ENCODE data around the gene DCUN1D4.

The DCUN1D4 gene

DNA sequence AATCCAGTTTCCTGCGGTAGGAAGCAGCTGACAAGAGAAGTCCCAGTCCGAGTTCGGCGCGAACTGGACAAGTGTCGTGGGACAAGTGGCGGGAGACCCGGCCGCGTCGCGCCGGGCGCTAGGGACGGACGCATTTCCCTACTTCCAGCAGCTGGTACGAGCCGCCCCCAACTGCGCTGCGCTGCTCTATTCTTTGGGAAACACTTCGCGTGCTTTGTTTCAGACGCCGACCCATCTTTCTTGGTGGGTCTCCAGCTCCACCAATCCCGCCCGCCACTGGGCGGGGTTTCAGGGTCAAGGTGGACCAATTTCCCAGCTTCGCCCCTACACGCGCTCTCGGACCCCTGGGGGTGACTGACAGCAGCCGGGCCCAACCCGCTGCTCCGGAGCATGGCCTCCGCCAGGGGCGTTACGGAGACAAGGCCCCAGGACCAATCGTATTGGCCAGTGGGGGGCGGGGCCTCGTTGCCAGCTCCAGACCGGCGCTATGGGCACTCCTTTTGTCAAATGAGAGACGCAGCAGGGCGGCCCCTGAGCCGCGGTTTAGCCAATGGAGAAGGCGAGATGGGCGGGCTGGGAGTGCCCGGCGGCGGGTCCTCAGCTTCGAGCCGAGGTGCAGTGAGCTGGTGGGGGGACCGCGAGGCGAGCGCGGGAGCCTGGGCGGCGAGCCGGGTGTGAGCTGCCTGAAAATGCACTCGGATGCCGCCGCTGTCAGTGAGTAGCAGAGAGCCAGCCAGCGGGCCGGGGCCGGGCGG lies at the start of gene DCUN1D4:
TSS of gene DCUN1D4 (plus strand) at position 600 of the 755 bp plus-strand sequence. CDS start at position 690, 90 bp downstream.
- DNase-seq (ENCODE audit: low read depth): peak; percentile 91

DNA sequence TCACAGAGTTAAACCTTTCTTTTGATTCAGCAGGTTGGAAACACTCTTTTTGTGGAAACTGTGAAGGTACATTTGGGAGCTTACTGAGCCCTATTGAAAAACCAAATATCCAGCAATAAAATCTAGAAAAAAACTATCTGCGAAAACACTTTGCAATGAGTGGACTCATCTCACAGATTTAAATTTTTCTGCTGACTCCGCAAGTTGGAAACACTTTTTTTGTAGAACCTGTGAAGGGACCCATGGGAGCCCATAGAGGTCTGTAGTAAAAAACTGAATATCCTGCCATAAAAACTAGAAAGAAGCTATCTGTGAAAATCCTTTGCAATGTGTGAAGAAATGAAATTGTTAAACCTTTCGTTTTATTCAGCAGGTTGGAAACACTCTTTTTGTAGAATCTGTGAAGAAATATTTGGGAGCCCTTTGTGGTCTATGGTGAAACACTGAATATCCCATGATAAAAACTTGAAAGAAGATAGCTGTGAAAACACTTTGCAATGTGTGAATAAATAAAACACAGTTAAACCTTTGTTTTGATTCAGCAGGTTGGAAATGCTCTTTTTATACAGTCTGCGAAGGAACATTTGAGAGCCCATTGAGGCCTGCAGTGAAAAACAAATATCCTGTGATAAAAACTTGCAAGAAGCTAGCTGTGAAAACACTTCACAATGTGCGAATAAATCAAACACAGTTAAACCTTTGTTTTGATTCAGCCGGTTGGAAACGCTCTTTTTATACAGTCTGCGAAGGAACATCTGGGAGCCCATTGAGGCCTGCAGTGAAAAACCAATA lies 22.3 kb upstream of the DCUN1D4 start:
- no peak for DNase-seq (ENCODE audit: low read depth)

DNA sequence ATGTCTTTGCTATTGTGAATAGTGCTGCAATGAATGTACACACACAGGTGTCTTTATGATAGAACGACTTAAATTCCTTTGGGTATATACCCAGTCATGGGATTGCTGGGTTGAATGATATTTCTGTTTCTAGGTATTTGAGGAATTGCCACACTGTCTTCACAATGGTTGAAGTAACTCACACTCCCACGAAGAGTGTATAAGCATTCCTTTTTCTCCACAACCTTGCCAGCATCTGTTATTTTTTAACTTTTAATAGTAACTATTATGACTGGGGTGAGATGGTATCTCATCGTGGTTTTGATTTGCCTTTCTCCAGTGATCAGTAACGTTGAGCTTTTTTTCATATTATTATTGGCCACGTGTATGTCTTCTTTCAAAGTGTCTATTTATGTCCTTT lies 17.6 kb upstream of the DCUN1D4 start:
- DNase-seq (ENCODE audit: low read depth): no peak

DNA sequence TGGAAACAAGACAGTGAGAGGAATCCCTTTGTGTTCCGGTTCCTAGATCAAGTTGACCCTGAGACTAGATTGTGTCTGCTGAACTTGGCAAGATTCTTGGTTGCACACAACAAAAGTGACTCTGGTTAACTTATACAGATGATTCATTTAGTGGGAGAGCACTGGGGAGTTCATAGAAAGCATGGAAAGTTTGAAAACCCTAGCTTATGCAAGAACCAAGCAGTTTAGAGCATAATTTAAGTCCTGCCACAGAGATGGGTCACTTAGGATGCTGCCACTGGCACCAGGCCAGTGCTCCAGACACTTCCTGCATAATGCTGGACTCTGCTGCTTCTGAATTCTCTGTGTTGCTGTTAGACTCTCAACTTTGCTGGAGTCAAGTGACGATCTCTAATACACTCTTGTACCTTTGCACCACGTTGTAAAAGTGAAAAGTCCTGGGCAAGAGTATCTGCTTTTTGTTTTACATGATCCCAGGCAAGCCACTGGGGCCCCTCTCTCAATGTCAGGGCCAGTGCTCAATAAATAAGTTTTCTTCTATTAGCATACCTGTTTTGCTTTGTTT lies 12.7 kb upstream of the DCUN1D4 start:
- no peak for DNase-seq (ENCODE audit: low read depth)

DNA sequence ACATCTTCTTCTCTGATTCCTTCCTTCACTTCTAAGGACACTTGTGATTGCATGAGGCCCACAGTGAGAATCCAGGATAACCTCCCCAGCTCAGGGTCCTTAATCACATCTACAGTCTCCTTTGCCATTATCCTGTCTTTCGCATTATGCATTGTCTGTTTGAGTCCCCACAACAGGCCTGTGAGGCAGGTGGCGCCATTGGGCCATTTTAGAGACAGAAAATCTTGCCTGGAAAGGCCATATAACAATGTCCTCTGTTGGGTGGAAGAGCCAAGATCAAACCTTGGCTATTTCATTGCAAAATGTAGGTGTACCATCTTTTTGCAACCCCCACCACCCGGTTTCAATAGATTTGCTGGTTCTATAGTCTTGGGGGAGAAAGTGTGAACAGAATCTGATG lies 11.8 kb upstream of the DCUN1D4 start:
- no peak for DNase-seq (ENCODE audit: low read depth)

DNA sequence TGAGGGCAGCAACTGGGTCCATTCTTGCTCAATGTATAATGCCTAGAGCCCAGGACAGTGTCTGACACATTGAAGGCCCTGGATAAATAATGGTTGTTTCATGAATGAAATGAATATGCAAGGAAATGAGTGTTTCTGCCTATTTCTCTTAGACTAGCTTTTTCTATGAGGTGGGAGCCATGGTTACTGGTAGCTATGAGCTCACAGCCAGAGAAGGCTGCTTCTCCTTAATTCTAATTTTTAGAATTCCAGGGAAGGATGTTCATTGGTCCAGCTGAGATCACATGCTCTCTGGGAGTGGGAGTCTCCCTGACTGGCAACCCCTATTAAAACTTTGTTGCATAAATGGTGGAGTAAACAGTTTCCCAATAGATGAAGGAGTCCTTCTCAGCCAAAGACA lies 9.7 kb upstream of the DCUN1D4 start:
- no peak for DNase-seq (ENCODE audit: low read depth)

DNA sequence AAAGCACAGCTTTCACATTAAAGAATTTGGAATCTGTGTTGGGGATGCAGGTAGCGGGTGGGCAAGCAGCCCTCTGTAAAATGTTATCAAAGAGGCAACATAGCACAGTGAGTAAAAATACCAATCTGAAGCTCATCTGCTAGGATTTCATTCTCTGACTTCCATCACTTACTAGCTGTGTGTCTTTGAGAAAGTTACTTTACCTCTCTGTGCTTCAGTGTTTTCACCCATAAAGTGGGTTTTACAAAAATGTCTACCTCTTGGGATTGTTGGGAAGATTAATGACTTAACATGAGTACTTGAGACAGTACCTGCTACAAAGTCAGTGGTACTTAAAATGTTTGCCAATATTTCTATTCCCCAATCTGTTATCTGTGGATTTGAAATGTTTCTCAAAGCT lies 7.9 kb upstream of the DCUN1D4 start:
- DNase-seq (ENCODE audit: low read depth): no peak

DNA sequence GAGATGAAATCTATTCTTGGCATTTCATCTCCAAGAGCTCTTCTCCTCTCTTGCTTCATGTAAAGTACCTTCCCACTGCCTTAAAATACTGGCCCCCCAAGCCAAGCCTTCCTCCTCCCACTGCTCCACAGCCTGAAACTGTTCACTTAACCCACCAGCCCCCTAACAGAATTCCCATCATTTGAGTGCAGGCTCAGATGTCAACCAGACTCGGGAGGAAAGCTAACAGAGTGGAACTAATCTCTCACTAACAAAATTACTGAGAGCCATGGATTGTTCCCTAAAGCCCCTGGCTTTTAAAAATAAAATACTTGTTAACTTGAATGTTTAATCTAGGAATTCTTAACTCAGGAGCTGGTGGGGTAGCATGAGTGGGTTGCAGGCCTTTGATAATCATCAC lies 7.1 kb upstream of the DCUN1D4 start:
- no peak for DNase-seq (ENCODE audit: low read depth)

DNA sequence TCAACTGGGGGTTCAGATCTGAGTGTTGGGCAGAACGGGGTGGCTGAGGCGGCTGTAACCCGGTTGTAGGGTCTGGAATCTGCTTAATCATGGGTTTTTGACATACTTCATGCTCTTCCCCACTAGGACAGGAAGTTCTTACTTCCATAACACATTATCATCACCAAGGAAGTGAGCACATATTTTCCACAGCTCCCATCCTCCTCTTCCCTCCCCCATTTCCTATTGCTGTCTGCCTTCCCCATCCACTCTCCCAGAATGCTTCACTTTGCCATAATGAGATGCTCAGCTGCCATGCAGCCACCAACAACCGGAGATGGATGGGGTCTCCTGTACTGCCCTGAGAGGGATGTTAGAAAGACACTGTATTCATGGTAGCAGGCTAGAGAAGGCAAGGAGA lies 6.4 kb upstream of the DCUN1D4 start:
- no peak for DNase-seq (ENCODE audit: low read depth)

DNA sequence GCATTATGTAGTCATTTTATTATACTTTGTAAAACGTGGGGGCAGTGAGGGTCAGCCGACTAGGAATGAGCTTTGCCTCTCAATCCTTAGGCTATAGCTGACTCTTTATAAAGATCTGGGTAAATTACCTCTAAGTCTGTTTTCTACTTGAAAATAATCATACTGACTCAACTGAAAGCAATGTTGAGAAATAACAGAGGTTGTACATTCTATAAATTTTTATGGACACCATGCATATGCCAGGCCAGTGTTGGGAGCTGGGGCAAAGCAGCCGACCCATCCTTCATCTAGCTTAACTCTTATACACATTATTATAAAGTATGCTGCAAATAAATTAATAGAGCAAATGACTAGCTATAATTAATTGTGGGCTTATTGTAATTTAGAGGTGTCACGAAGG lies 2.2 kb upstream of the DCUN1D4 start:
- DNase-seq (ENCODE audit: low read depth): no peak

DNA sequence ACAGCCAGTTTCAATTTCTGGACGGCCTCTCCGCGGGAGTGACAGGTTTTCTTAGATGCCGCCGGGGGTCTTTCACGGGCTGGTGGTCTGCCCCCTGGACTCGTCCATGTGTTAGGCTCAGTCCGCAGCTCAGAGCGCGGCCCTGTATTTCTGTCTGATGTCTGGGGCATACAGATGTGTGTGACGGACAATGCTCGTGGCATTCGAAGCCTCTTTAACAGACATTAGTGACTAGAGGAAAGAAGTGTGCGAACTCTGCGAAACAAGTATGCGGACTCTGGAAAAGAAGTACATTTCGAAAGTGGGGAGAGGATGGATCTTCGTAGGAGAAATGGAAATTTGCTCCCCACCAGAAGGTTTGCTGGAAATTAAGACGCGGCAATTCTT lies 793 bp upstream of the DCUN1D4 start:
- no peak for DNase-seq (ENCODE audit: low read depth)

DNA sequence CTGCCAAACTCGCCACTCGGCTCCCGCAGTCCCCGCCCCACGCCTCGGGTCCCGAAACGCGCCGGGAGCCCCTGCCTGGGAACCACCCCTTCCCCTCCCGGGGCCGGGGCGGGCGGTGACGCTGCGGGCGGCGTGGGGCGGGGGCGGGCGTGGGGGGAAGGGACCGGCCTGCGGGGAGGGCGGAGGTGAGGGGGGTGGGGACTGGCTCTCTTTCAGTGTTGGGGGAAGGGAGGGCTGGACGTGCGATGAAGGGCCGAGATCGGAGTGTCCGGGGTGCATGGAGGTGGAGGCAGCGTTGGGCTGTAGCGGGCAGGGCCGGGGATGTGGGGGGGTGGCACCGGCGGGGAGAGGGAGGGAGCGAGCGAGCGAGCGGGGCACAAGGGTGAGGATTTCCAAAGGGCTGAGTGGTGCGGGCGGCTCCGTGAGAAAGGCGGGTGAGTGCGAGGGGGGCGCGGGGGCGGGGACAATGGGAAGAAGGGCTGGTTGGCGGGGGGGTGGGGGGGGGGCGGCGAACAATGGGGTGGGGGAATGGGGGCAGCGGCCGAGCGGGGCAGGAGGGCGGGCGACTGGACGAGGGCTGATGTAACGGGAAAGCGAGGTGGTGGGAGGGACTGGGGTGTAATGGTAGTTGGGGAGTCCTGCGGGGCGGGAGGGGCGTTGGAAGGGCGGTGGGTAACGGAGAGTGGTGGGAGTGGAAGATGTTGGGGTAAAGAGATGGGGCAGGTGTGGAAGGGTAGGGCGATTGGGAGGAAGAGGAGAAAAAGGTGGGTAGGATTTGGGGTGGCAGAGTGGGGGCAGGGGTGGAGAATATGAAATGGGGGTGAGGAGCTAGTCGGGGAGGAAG lies 578 bp downstream of the DCUN1D4 start:
- peak; percentile 35 for DNase-seq (ENCODE audit: low read depth)

DNA sequence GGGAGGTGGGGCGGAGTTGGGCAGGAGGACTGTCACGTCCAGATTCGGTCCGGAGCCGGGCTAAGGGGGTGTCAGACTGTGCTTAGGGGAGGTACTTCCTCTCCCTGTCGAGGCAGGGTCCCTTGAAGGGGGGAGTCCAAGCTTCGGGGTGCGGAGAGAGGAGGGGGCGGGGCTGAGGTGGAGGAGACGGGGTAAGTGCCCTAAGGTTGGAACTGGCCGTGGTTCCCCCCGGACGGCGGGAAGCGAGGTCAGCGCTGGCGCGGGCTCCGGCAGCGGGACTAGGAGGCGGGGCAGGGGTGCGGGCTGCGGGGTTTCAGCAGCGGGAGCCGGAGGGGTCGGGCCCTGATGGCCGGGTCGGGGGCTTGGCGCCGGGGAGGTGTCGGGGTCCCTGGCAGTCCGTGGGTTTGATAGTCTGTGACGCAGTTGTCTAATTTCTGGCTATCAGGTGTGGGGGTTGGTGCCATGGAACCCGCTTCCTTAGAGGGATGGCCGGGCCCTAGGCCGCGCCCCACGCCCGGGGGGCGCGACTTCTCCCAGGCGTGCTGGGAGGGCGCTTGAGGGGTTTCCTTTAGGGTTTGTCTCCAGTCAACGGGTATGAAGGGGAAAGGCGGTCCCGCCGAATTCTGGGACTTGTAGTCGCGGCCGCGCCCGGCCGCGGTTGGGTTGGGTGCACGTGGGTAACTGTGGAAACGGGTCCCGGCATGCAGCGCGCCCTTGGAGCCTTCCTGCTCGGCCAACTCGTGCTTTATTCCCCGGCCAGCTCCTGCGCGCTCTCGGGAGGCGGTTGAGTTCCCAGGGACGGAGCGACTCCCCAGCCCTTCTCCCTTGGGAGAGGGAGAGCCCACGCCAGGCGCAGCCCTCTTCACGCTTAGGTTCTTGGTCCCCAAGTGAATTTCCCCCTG lies 1.5 kb downstream of the DCUN1D4 start:
- DNase-seq (ENCODE audit: low read depth): peak; percentile 57

DNA sequence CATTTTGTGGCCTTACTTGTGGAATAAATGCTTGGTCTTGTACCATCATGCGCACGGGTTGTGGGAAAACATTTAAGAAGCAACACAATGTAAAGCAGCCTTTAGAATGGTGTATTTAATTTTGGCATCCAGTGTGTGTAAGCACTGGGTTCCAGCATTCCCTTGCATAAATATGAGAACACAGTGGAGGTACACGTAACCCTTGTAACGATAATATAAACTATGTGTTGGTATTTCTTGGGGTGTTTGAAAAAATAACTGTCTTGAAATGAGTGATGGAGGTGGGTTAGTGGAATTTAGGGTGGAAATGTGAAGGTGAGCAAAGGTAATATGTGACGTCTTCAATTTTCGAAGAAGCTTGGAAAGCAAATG lies 2.1 kb downstream of the DCUN1D4 start:
- no peak for DNase-seq (ENCODE audit: low read depth)

DNA sequence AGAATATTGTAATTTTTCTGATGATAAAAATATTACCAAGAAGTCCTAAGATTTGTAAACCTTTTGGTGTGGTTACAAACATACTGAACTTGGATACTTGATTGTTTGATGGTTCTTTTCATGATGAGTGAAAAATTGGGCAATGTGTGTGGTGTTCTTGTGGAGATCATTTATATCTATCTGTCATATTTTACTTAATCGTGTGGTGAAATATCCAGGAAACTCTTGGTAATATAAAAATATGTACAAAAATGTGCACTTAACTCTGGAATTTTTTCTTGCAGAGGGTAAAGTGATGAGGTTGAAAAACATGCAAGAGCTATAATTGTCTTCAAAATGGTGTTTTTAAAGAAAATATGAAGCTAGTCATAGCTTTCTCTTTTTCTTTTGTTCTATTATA lies 2.8 kb downstream of the DCUN1D4 start:
- no peak for DNase-seq (ENCODE audit: low read depth)

DNA sequence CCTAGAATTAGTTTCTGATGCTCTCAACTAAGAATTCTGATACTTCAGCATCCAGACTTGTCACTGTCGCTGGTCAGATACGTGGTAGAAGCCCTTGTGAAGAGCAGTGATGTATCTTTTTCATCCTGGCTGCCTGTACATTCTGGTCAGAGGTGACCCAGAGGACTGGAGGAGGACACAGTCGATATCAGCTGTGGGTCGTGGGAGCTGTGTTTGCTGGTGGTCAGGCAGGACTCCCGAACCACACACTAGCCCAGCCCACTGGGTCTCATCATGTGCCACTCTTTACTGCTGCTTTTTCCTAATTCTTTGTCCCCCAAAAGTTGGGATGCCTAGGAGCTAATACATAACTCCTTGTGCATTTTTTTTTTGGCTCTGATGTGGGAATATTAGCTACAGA lies 6.5 kb downstream of the DCUN1D4 start:
- DNase-seq (ENCODE audit: low read depth): no peak

DNA sequence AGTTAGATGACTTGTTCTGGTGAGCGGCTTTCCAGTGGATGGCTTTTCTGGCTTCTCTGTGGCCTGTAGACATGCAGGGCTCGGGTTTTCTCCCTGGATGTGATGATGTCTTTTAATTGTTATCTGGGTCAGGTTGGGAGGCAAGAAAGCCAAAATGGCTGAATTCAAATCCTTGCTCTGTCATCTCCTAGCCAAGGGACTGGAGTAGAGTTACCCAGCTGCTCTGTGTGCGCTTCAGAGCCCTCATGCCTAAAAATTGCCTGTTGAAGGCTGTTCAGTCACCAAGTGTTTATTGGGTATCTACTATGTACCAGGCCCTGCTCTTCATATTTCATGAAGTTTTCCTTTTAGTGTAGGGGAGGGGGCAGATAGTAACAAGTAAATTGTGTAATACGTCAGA lies 7.3 kb downstream of the DCUN1D4 start:
- no peak for DNase-seq (ENCODE audit: low read depth)

DNA sequence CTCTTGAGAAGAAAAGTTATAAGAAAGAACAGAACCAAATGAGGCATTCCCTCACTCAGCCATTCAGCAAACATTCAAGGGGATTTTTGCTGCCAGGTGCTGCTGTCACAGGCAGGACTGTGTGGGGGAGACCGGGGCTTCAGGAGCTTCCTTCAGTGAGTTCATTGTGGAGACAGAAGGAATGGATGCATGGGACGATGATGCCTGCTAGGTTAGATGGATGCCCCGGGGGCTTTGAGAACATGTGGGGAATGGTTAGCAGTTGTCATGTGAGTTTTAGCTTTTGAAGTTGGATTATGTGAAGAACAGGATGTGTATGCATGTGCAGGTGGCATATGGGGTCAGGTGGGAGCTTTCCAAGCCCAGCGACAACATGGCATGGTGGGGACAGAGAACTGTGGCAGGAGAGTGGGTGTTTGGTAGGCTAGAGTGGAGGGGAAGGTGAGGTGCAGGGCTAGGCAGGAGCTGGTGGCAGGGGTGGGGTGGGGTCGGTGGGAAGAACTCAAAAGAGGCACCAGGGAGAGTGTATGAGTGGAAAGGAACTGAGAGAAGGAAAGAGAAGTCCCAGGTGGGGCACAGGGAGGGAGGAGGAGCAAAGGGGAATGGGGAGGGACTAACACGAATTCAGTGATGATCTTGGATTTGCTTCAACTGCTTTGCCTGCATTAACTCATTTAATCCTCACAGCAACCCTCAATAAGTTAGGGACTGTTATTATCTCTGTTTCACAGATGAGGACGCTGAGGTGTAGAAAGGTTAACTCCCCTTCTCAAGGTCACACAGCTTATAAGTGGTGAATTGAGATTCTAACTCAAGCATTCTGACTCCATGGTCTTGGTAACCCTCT lies 8.4 kb downstream of the DCUN1D4 start:
- no peak for DNase-seq (ENCODE audit: low read depth)

DNA sequence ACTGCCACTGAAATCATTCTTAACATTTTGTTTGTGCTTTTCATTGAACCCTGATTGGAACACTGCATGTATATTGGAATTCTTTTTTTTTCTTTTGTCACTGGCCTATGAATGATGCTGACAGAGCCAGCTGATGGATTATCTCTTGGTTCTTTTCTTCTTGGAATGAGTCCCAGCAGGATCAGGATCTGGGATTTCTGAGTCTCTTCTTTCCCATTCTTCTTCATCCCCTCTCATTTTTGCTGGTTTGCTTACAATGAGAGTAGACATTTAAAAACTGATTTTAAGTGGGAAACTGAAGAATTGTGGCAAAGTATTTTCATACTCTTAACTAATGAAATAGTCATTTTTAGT lies 9.0 kb downstream of the DCUN1D4 start:
- DNase-seq (ENCODE audit: low read depth): no peak

DNA sequence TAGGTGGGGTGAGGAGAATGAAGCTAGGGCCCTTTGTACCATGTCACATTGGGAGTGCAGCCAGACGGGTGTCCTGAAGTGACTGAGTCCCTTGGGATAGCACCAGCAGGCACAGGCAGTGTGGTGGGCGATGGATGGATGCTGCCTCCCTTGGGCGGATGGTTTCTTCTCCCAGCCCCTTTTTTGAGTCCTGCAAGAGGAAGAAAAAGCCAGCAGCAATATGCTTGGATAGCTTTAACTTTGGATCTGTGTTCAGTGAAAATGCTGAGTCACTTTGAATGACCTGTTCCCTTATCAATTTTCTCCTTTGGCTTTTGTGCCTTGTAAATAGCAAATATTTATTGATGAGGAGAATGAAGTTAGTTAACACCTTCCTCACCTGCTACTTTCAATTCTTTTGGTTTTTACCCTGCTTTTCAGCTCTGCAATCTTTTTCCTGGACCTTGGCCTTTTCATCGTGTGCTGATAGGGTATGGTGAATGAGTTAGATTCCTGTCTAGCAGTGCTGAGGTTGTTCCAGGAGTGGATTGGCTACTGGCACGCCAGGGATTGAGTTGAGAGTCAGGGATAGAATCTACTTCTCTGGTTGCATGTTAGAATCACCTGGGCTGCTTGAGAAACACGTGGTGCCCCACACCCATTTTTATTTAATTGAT lies 10.2 kb downstream of the DCUN1D4 start:
- no peak for DNase-seq (ENCODE audit: low read depth)
